PFSK-1 (cell line): Measurements from ENCODE around the gene SH2D5.

Experiments
- POLR2AphosphoS5 ChIP-seq: IDR thresholded peaks from 2 replicates; pipeline ENCODE4 v1.6.1; 2012; ENCODE audit warnings: low read depth, mild to moderate bottlenecking, control low read depth, low read length, moderate library complexity
- TAF1 ChIP-seq: IDR thresholded peaks from 2 replicates; pipeline ENCODE4 v1.6.1; 2012; ENCODE audit warnings: low read length, control low read depth, borderline replicate concordance; ENCODE audit not compliant: insufficient read depth

DNA sequence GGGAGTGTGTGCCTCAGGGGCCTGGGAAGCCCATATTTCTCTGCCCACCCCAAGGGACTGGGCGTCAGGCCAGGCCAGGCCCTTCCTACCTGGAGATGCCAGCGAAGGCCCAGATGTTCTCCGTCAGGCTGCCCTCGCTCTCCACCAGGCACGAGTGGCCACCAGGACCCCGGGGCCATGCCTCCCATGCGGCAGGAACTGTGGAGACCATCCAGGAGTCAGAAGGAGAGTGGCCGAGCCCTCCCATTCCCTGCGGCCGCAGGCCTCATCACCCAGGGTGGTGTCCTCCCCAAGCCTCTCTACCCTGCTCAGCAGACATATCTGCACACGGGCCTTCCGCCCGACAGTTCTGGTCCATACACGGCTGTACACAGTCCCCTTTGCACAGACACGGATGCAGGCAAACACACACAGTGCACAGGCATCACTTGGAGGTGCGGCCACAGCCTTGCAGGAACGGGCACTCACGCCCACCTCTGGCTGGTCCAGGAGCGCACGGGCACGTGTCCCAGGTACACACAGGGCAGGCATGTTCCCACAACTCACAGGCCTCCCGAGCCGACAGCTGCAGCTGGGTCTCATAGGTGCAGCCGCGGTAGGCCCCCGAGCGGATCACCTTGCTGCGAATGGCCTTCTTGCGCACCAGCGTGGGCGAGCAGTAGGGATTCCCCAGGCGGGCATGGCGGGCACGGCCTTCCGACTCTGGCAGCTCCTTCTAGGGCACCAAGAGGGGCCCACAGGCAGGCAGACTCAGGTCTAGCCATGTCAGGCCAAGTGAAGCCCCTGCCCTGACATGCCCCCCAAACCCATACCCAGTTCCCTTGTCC is 8.8 kb downstream of the SH2D5 start:
- TF ChIP-seq POLR2AphosphoS5 (no peak), TAF1 (no peak)
